ENCODE data around the gene LPA. TPM values are rescaled to one million over a fixed set of nuclear protein-coding genes. Genes with fewer than 3 reads are reported as not detected.
"Not testable (repeated sequence)": the region's sequence is repeated elsewhere in the genome, so short reads cannot be mapped to it uniquely, and the experiment has no call there.

LPA gene
- total RNA-seq, 1 experiment from 2014 or later = not detected

- no peak for DNase-seq (ENCODE audit: low spot score)
Observed at GRCh38 chr6:160661216-160661615, 2.9 kb downstream of the LPA start.

- no peak for DNase-seq (ENCODE audit: low spot score)
Observed at GRCh38 chr6:160659562-160659961, 4.5 kb downstream of the LPA start.

GRCh38 chr6:160634706-160635105 is 29.4 kb downstream of the LPA start:
- no peak for DNase-seq (ENCODE audit: low spot score)

- no peak for DNase-seq (ENCODE audit: low spot score)
Observed at GRCh38 chr6:160595838-160596832, 67.9 kb downstream of the LPA start.

GRCh38 chr6:160595297-160595696 is 68.8 kb downstream of the LPA start:
- not testable (repeated sequence) for DNase-seq (ENCODE audit: low spot score)

GRCh38 chr6:160586374-160586773 is 77.7 kb downstream of the LPA start:
- DNase-seq (ENCODE audit: low spot score) = no peak

- DNase-seq (ENCODE audit: low spot score) = no peak
Observed at GRCh38 chr6:160583794-160584193, 80.3 kb downstream of the LPA start.

- DNase-seq (ENCODE audit: low spot score) = no peak
Observed at GRCh38 chr6:160581406-160581805, 82.7 kb downstream of the LPA start.

- DNase-seq (ENCODE audit: low spot score) = not testable (repeated sequence)
Observed at GRCh38 chr6:160578515-160578914, 85.6 kb downstream of the LPA start.

GRCh38 chr6:160573943-160574342 is 90.1 kb downstream of the LPA start:
- DNase-seq (ENCODE audit: low spot score) = no peak

GRCh38 chr6:160571201-160571600 is 92.9 kb downstream of the LPA start:
- not testable (repeated sequence) for DNase-seq (ENCODE audit: low spot score)

GRCh38 chr6:160544802-160545201 is 119.3 kb downstream of the LPA start:
- no peak for DNase-seq (ENCODE audit: low spot score)

GRCh38 chr6:160535270-160535669 is 128.8 kb downstream of the LPA start:
- no peak for DNase-seq (ENCODE audit: low spot score)

GRCh38 chr6:160534050-160534696 is 129.9 kb downstream of the LPA start:
- DNase-seq (ENCODE audit: low spot score) = peak; percentile 27

GRCh38 chr6:160532315-160532714 is 131.8 kb downstream of the LPA start:
- DNase-seq (ENCODE audit: low spot score) = no peak

GRCh38 chr6:160531826-160532225 is 132.2 kb downstream of the LPA start:
- no peak for DNase-seq (ENCODE audit: low spot score)

GRCh38 chr6:160529524-160529923 is 134.6 kb downstream of the LPA start:
- not testable (repeated sequence) for DNase-seq (ENCODE audit: low spot score)

GRCh38 chr6:160523223-160523622 is 140.9 kb downstream of the LPA start:
- DNase-seq (ENCODE audit: low spot score) = no peak

GRCh38 chr6:160520043-160520904 is 143.8 kb downstream of the LPA start:
- peak; percentile 51 for DNase-seq (ENCODE audit: low spot score)

- no peak for DNase-seq (ENCODE audit: low spot score)
Observed at GRCh38 chr6:160519603-160520042, 144.5 kb downstream of the LPA start.

GRCh38 chr6:160519133-160519532 is 144.9 kb downstream of the LPA start:
- DNase-seq (ENCODE audit: low spot score) = no peak

GRCh38 chr6:160513836-160514235 is 150.2 kb downstream of the LPA start:
- no peak for DNase-seq (ENCODE audit: low spot score)
